H1 (cell line): ENCODE results near the gene BAAT. TPM values are rescaled to one million over a fixed set of nuclear protein-coding genes. Genes with fewer than 3 reads are reported as not detected.

ENCODE experiments used
- ASH2L ChIP-seq: fragments of 200-600, 300-600 bp; sonication (generic); IDR thresholded peaks from one replicate; pipeline ENCODE4 v1.7.1; 2017; ENCODE audit warnings: low read length
- ATF2 ChIP-seq: IDR thresholded peaks from 2 replicates; pipeline ENCODE4 v1.6.1; 2012; ENCODE audit warnings: low read length, inconsistent platforms
- CBX5 ChIP-seq: fragments of 300-800, 300-1000 bp; sonication (generic); IDR thresholded peaks from 2 replicates; pipeline ENCODE4 v1.7.1; 2016; ENCODE audit warnings: antibody characterized with exemption, low read length, low read depth
- CREB1 ChIP-seq: IDR thresholded peaks from 2 replicates; pipeline ENCODE4 v1.6.1; 2012; ENCODE audit warnings: inconsistent platforms
- EZH2 ChIP-seq: fragments of 200-600 bp; sonication (generic); IDR thresholded peaks from 2 replicates; pipeline ENCODE4 v1.7.1; 2012; ENCODE audit warnings: low read depth, mild to moderate bottlenecking, moderate library complexity, low read length, inconsistent platforms; ENCODE audit not compliant: severe bottlenecking
- FOSL1 ChIP-seq: IDR thresholded peaks from 2 replicates; pipeline ENCODE4 v1.6.1; 2011; ENCODE audit warnings: mild to moderate bottlenecking, low read depth, low read length, moderate library complexity; ENCODE audit not compliant: insufficient read depth
- HDAC2 ChIP-seq, 2 experiments: fragments of 300-600 bp in 1 of 2; sonication (generic) in 1 of 2; IDR thresholded peaks; 2 replicates each; pipeline ENCODE4 v1.6.1; 2011 to 2012; ENCODE audit warnings: low read depth in 2 of 2, low read length in 2 of 2, mild to moderate bottlenecking in 2 of 2, moderate library complexity in 2 of 2, borderline replicate concordance in 1 of 2, inconsistent platforms in 1 of 2
- MAX ChIP-seq: IDR thresholded peaks from 2 replicates; pipeline ENCODE4 v1.6.1; 2012; ENCODE audit warnings: inconsistent platforms
- NRF1 ChIP-seq: IDR thresholded peaks from 2 replicates; pipeline ENCODE4 v1.6.1; 2011; ENCODE audit warnings: mild to moderate bottlenecking, low read depth, low read length, improper control_type of control experiment
- POLR2AphosphoS5 ChIP-seq: IDR thresholded peaks from 2 replicates; pipeline ENCODE4 v1.6.1; 2011; ENCODE audit warnings: low read depth, low read length
- POU5F1 ChIP-seq: IDR thresholded peaks from 2 replicates; pipeline ENCODE4 v1.6.1; 2011; ENCODE audit warnings: low read depth, mild to moderate bottlenecking, low read length, moderate library complexity
- RAD21 ChIP-seq, 2 experiments: IDR thresholded peaks in 1 of 2; conservative IDR thresholded peaks in 1 of 2; 2 replicates each; pipeline ENCODE4 v1.6.1; 2011; ENCODE audit warnings: low read depth in 2 of 2, low read length in 2 of 2, improper control_type of control experiment in 1 of 2, inconsistent platforms in 1 of 2, mild to moderate bottlenecking in 1 of 2, moderate library complexity in 1 of 2
- SAP30 ChIP-seq: fragments of 300-600 bp; sonication (generic); IDR thresholded peaks from 2 replicates; pipeline ENCODE4 v1.7.1; 2012; ENCODE audit warnings: low read length, moderate library complexity, mild to moderate bottlenecking, inconsistent platforms; ENCODE audit not compliant: insufficient read depth, insufficient replicate concordance
- SIRT6 ChIP-seq: IDR thresholded peaks from one replicate; pipeline ENCODE4 v1.7.1; 2012; ENCODE audit warnings: low read length, inconsistent platforms
- SIX5 ChIP-seq: IDR thresholded peaks from 2 replicates; pipeline ENCODE4 v1.6.1; 2011; ENCODE audit warnings: mild to moderate bottlenecking, low read depth, low read length
- SP2 ChIP-seq: IDR thresholded peaks from 2 replicates; pipeline ENCODE4 v1.6.1; 2012; ENCODE audit warnings: mild to moderate bottlenecking, low read length, inconsistent platforms
- SRF ChIP-seq: IDR thresholded peaks from 2 replicates; pipeline ENCODE4 v1.6.1; 2011; ENCODE audit warnings: mild to moderate bottlenecking, low read depth, low read length, moderate library complexity
- SUZ12 ChIP-seq: fragments of 200-600 bp; sonication (generic); IDR thresholded peaks from 2 replicates; pipeline ENCODE4 v1.6.1; 2012; ENCODE audit warnings: mild to moderate bottlenecking, inconsistent platforms, low read length, moderate library complexity, mixed read lengths
- TAF7 ChIP-seq: optimal IDR thresholded peaks from 2 replicates; pipeline ENCODE3; 2011; ENCODE audit warnings: low read depth, mild to moderate bottlenecking, inconsistent platforms, low read length, moderate library complexity, borderline replicate concordance
- TBP ChIP-seq: IDR thresholded peaks from 2 replicates; pipeline ENCODE4 v1.6.1; 2011; ENCODE audit warnings: low read depth, low read length, improper control_type of control experiment
- ZNF274 ChIP-seq: IDR thresholded peaks from 2 replicates; pipeline ENCODE4 v1.7.0; 2012; ENCODE audit warnings: low read length, borderline replicate concordance; ENCODE audit errors: extremely low read depth
- polyA plus RNA-seq, 7 experiments: library from polyadenylated mRNA; depleted of rRNA in 3 of 7; stranded (reverse) in 5 of 7; unstranded in 2 of 7; fragments of >200 nt in 5 of 7; fragments of 200-250 nt in 2 of 7; gene quantifications; 1 replicate in 5 of 7; 2 replicates in 1 of 7; 4 replicates in 1 of 7; pipeline versions ENCODE4 v1.2.1 to v1.2.3, GENCODE V29; 2011 to 2013; ENCODE audit warnings: missing spikeins in 2 of 7, mixed read lengths in 2 of 7
- total RNA-seq: library from RNA; stranded (reverse); fragmentation: NEBNext Ultra II Directional; extraction: Animal tissue kit (Norgen Biotek cat#: 25700); gene quantifications from 2 replicates; pipeline ENCODE4 v1.2.1, GENCODE V29; 2021

The BAAT gene
- total and polyA plus RNA-seq, 2 of the 8 experiments (the other 6 are each of a cell fraction or from before 2014, with no cell fraction given), result 0.09 to 0.17 TPM

- peak; percentile 60 for TF ChIP-seq SAP30
- TF ChIP-seq CREB1, result peak; percentile 86
- no peak for TF ChIP-seq ZNF274
- TF ChIP-seq SIRT6, result no peak
- TF ChIP-seq SIX5, result peak; percentile 94
- peak; percentile 91 for TF ChIP-seq POLR2AphosphoS5
- TF ChIP-seq FOSL1, result no peak
- TF ChIP-seq POU5F1, result no peak
- no peak for TF ChIP-seq HDAC2 (IDR thresholded peaks at IDR 0.05; ENCODE audit: borderline replicate concordance in 1 of 2, low read depth in 2 of 2, low read length in 2 of 2)
- TF ChIP-seq ASH2L, result peak; percentile 99
- no peak for TF ChIP-seq SP2
- TF ChIP-seq TAF7, result peak; percentile 72
- TF ChIP-seq NRF1, result no peak
- TF ChIP-seq RAD21 (IDR thresholded peaks at IDR 0.05 in 1 of 2, conservative IDR thresholded peaks at IDR 0.05 in 1 of 2; ENCODE audit: low read depth in 2 of 2, low read length in 2 of 2), result no peak
- TF ChIP-seq SRF, result 0 out of 2 replicates have a peak, but pooled peaks have one; percentile 22
- TF ChIP-seq SUZ12, result no peak
- 0 out of 2 replicates have a peak, but pooled peaks have one; percentile 23 for TF ChIP-seq ATF2
- TF ChIP-seq TBP, result peak; percentile 93
- peak; percentile 46; the same call in 1 of the 2 replicates for TF ChIP-seq MAX
- no peak for TF ChIP-seq EZH2
- TF ChIP-seq CBX5, result no peak
Observed at GRCh38 chr9:101398068-101398929, 13.5 kb upstream of the BAAT start, which contains the start of the genes MRPL50 and ZNF189 (continued).
